Measurements from ENCODE around the gene TCF23.

DNA sequence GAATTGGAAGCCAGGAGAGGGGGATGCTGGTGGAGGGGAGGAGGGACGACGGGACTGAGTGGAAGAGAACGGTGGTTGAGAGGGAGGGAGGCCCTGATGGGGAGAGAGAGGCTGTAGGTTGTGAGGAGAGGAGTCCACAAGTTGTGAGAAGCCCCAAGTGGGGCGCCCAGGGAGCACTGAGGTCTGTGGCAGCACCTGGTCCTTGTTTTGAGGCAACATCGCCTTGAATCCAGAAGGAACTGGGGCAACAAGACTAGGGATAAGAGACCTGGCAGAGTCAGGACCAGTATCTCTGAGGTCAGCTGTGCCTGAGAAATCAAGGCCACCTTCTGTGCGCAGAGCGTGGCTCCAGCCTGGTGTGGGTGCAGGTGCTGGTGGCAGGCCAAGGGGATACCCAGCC is 10.7 kb upstream of the TCF23 start:
- TF ChIP-seq, protein P1, sequence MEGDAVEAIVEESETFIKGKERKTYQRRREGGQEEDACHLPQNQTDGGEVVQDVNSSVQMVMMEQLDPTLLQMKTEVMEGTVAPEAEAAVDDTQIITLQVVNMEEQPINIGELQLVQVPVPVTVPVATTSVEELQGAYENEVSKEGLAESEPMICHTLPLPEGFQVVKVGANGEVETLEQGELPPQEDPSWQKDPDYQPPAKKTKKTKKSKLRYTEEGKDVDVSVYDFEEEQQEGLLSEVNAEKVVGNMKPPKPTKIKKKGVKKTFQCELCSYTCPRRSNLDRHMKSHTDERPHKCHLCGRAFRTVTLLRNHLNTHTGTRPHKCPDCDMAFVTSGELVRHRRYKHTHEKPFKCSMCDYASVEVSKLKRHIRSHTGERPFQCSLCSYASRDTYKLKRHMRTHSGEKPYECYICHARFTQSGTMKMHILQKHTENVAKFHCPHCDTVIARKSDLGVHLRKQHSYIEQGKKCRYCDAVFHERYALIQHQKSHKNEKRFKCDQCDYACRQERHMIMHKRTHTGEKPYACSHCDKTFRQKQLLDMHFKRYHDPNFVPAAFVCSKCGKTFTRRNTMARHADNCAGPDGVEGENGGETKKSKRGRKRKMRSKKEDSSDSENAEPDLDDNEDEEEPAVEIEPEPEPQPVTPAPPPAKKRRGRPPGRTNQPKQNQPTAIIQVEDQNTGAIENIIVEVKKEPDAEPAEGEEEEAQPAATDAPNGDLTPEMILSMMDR (conservative IDR thresholded peaks at IDR 0.05; ENCODE audit: low read depth in 2 of 2) = no peak
- TF ChIP-seq EZH2 (IDR thresholded peaks at IDR 0.05; ENCODE audit: low read depth, unreplicated experiment) = no peak
- TF ChIP-seq NANOG (IDR thresholded peaks at IDR 0.05; ENCODE audit: borderline replicate concordance) = no peak
- TF ChIP-seq CREB1 (CRISPR knock-in tag; IDR thresholded peaks at IDR 0.05; ENCODE audit: low read depth) = no peak
- no peak for TF ChIP-seq JUNB (IDR thresholded peaks at IDR 0.05; ENCODE audit: unreplicated experiment)
- no peak for TF ChIP-seq EZH2phosphoT487 (IDR thresholded peaks at IDR 0.05; ENCODE audit: unreplicated experiment)
- no peak for TF ChIP-seq POLR2AphosphoS5 (IDR thresholded peaks at IDR 0.05; ENCODE audit: low read depth)
- TF ChIP-seq, protein P2, sequence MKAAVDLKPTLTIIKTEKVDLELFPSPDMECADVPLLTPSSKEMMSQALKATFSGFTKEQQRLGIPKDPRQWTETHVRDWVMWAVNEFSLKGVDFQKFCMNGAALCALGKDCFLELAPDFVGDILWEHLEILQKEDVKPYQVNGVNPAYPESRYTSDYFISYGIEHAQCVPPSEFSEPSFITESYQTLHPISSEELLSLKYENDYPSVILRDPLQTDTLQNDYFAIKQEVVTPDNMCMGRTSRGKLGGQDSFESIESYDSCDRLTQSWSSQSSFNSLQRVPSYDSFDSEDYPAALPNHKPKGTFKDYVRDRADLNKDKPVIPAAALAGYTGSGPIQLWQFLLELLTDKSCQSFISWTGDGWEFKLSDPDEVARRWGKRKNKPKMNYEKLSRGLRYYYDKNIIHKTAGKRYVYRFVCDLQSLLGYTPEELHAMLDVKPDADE (IDR thresholded peaks at IDR 0.05) = no peak
